GM12892 (cell line): ENCODE results near the gene CD79B.

Source experiments
- POLR2A ChIP-seq: IDR thresholded peaks from 2 replicates; pipeline ENCODE4 v1.6.1; 2011; ENCODE audit warnings: low read depth, low read length, control low read depth
- POLR2AphosphoS5 ChIP-seq: IDR thresholded peaks from 2 replicates; pipeline ENCODE4 v1.6.1; 2011; ENCODE audit warnings: low read depth, low read length, control low read depth

GRCh38 chr17:63925615-63926014 lies 6.5 kb downstream of the CD79B start:
- TF ChIP-seq POLR2A (no peak), POLR2AphosphoS5 (no peak)
